H7 (cell line): Measurements from ENCODE around the gene IFTAP. TPM values are rescaled to one million over a fixed set of nuclear protein-coding genes. Genes with fewer than 3 reads are reported as not detected.
A peak's percentile ranks its signal among the peaks of the same experiment; 100 is the strongest.
"Not testable (repeated sequence)": the region's sequence is repeated elsewhere in the genome, so short reads cannot be mapped to it uniquely, and the experiment has no call there.

Experiments
- DNase-seq: peaks from one replicate; pipeline ENCODE4 v3.0.0; 2012
- H3K27me3 ChIP-seq: 2 replicates; pipeline ENCODE4 v1.6.0; 2011; ENCODE audit warnings: mild to moderate bottlenecking, low read length; ENCODE audit not compliant: control insufficient read depth, insufficient read depth
- H3K36me3 ChIP-seq: replicated peaks from 2 replicates; pipeline ENCODE4 v1.5.1; 2011; ENCODE audit warnings: low read length; ENCODE audit not compliant: control insufficient read depth, insufficient read depth
- H3K4me3 ChIP-seq: 2 replicates; pipeline ENCODE4 v1.5.1; 2011; ENCODE audit warnings: low read depth, mild to moderate bottlenecking, control low read depth, low read length, moderate library complexity; ENCODE audit not compliant: insufficient read depth
- total RNA-seq: library from RNA; depleted of rRNA; stranded (reverse); fragments of >200 nt; shearing (Covaris generic); gene quantifications from 2 replicates; pipeline ENCODE4 v1.2.3, GENCODE V29; 2014

IFTAP gene
- total RNA-seq, 1 experiment from 2014 or later, result 22.3 TPM

GRCh38 chr11:36657610-36658267 is 63.4 kb downstream of the IFTAP start:
- H3K4me3 ChIP-seq, result no peak overlapping the region
- H3K36me3 ChIP-seq, result no peaks in the 10 kb centered on the region
- no peaks in the 10 kb centered on the region for H3K27me3 ChIP-seq
- DNase-seq, result no peak

- H3K27me3 ChIP-seq, DNase-seq, H3K36me3 ChIP-seq, H3K4me3 ChIP-seq: not testable (repeated sequence)
Observed at GRCh38 chr11:36661359-36661758, 67.1 kb downstream of the IFTAP start.

GRCh38 chr11:36672815-36673450 is 78.6 kb downstream of the IFTAP start:
- DNase-seq, result peak; percentile 28
- H3K4me3 ChIP-seq, result no peak overlapping the region
- H3K36me3 ChIP-seq, result no peaks in the 10 kb centered on the region
- no peaks in the 10 kb centered on the region for H3K27me3 ChIP-seq

GRCh38 chr11:36679547-36679946 is 85.2 kb downstream of the IFTAP start:
- not testable (repeated sequence) for H3K36me3 ChIP-seq

GRCh38 chr11:36683818-36684217 is 89.5 kb downstream of the IFTAP start:
- DNase-seq, result no peak
- no peaks in the 10 kb centered on the region for H3K36me3 ChIP-seq
- H3K27me3 ChIP-seq, result no peaks in the 10 kb centered on the region
- no peak overlapping the region for H3K4me3 ChIP-seq

More at GRCh38 chr11:36679547-36679946, 85.2 kb downstream of the IFTAP start:
- H3K27me3 ChIP-seq, H3K4me3 ChIP-seq, DNase-seq: not testable (repeated sequence)

DNA sequence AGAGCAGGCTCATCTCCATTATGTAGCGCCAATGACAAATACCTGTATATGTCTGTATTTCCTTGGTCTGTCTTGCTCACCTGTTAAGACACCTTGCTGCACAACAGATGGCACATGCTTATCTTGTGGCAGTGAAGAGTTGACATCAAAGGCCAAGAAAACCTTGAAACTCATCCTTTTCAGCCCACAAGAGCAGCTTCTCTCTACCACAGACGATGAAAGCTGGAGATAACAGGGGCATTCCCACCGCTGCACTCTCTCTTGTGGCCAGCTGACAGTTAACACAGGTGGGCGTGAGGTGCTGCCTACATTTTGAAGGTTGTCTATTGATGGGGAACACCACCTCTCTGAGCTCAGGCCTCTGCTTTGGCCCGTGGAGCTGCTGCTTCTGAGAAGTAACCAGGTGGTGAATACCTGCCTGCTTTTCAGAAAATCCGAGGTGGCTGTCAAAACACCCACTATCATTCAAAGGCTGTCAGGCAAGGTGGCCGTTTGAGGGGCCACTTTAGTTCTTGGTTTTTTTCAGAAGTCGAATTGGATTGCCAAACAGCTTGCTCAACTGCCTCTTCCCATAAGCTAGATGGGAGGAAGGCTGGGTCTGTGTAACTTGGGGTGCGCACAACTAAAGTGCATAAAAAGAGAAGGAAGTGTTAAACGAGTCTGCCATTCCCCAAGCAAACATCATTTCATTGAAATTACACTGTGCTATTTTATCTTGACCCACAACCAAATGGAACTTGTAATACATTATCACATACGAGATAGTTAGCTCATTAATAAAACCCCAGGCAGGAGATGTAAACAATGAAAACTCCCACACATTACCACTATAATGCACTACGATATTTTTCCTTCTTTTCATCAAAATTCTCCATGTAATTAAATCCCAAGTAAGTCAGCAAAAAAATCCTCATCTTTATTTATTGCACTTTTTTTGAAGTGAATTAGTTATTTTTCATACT is 90.8 kb downstream of the IFTAP start:
- no peaks in the 10 kb centered on the region for H3K36me3 ChIP-seq
- no peak for DNase-seq
- no peaks in the 10 kb centered on the region for H3K27me3 ChIP-seq
- H3K4me3 ChIP-seq, result no peak overlapping the region

- Histone ChIP-seq H3K27me3 (no peaks in the 10 kb centered on the region), H3K4me3 (no peak overlapping the region), H3K36me3 (no peaks in the 10 kb centered on the region)
- DNase-seq, result no peak
Observed at GRCh38 chr11:36688132-36688531, 93.8 kb downstream of the IFTAP start.

DNA sequence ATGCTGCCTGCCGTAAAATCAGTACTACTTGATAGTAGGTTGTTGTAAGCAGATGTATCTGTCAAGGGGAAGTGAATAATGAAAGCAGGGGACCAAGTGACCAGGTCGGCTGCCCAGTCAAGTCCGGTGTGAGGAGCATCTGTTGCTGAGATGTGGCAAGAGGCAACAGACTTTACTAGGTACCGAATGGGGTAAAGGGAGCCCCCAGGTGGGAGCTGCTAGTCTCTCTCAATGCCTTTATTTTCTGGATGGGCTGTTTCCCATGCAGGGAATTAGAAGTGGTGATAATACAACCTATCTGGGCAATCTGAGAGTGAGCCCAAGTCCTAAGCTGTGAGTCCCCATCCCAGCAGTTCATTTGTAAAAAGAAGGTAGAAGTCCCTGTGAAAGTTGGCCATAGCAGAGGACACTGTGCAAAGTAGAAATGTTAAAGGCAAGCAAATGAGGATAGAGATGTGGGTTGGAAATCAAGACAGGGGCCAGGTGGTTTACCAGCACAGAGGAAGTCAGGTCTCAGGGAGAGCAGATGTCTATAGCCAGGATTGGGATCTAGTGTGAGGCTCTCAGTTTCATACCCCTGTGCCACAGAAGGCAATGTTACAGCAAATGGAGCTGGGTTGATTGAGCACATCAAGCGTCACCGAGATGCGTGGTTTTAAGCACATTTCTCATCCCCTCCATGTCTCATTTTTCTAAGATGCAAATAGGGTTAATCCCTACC is 94.4 kb downstream of the IFTAP start:
- peak; percentile 17 for DNase-seq
- H3K27me3 ChIP-seq, result no peaks in the 10 kb centered on the region

GRCh38 chr11:36689442-36689841 is 95.1 kb downstream of the IFTAP start:
- no peak for DNase-seq
- no peak overlapping the region for H3K4me3 ChIP-seq
- no peaks in the 10 kb centered on the region for H3K36me3 ChIP-seq
- no peaks in the 10 kb centered on the region for H3K27me3 ChIP-seq

More for the DNA sequence above, 94.4 kb downstream of the IFTAP start:
- Histone ChIP-seq H3K36me3 (no peaks in the 10 kb centered on the region), H3K4me3 (no peak overlapping the region)

DNA sequence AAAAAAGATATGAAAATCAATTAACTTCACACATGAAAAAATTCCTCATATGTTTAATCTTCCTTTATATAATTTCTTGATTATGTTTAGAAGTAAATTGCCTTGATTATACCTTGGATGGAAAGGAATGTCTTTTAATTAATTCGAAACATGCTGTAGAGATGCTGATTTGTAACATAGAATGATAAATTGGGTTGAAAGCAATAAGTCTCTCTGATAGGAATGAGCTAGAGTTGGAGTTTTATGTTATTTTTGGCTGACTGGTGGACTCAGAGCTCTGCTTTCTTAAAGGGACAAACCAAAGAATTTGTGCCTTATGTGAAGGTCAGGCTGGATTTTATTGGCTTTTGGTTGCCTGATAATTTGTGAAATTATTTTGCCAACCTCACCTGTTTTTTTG is 98.4 kb downstream of the IFTAP start:
- Histone ChIP-seq H3K4me3 (no peak overlapping the region), H3K36me3 (no peaks in the 10 kb centered on the region), H3K27me3 (no peaks in the 10 kb centered on the region)
- no peak for DNase-seq

DNA sequence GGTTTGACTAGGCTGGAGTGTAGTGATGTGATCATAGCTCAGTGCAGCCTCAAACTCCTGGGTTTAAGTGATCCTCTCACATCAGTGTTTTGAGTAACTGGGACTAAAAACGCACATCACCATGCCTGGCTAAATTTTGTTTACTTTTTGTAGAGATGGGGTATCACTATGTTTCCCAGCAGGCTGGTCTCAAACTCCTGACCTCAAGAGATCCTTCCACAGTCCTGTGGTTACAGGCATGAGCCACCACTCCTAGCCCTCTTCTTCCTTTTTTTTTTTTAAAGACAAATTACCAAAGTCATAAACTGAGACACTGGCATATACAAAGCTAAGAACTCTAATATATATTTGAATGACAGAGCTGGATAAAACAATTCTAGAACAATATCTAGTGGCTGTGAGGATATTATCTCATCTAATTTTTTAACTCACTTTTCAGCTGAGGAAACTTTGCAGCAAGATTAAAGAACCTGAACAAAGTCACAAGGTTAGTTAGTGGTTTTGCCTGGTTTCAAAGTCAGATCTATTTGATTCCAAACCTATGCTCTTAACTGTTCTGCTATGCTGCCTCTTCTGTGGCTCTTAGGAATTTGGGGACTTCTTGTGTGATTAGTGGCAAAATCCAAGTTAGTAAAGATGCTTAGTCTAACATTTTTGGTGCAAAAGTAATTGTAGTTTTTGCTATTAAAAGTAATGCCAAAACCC is 99.0 kb downstream of the IFTAP start:
- H3K36me3 ChIP-seq, result no peaks in the 10 kb centered on the region
- H3K4me3 ChIP-seq, result no peak overlapping the region
- no peak for DNase-seq
- H3K27me3 ChIP-seq, result no peaks in the 10 kb centered on the region

GRCh38 chr11:36695111-36695510 is 100.8 kb downstream of the IFTAP start:
- H3K36me3 ChIP-seq, result no peaks in the 10 kb centered on the region
- H3K4me3 ChIP-seq, result no peak overlapping the region
- DNase-seq, result no peak
- H3K27me3 ChIP-seq, result no peaks in the 10 kb centered on the region

DNA sequence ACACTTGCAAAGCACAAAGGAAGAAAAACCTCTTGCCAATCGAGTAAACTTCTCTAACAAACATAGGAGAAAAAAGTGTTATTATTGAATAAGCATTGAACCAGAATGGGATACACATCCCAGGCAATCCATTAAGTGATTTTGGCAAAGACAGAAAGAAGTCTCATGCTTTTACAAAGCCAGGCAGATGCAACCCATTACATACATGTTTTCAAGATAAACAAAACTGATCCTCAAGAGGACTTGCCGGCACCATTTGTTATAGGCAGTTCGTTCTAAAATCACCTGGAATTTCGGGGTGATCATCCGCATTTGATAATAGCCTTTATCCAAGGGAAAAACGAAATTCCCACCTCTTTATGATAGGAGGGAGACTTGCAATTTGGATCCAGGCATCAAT is 101.3 kb downstream of the IFTAP start:
- Histone ChIP-seq H3K4me3 (no peak overlapping the region), H3K27me3 (no peaks in the 10 kb centered on the region), H3K36me3 (no peaks in the 10 kb centered on the region)
- DNase-seq, result no peak

GRCh38 chr11:36696550-36696949 is 102.2 kb downstream of the IFTAP start:
- Histone ChIP-seq H3K4me3 (no peak overlapping the region), H3K27me3 (no peaks in the 10 kb centered on the region), H3K36me3 (no peaks in the 10 kb centered on the region)
- DNase-seq, result no peak
